ENCODE measurements around the gene SMIM36.

DNA sequence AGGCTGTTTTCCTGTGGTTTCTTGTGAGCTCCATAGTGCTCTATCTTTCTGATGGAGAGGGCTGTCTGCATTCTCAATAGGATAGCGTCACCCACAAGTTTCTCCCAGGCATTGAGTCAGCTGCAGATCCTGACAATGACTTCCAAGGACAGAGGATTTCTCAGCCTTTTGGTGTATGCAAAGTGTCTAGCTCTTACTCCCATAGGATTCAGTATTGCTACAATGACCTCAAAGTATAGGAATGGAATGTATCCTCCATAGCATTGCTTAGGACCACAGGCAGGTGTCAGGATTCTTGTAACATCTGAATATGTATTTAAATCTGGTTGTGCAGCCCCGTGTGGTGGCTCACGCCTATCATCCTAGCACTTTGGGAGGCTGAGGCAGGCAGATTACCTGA lies 32.3 kb downstream of the SMIM36 start:
- TF ChIP-seq, protein P1, sequence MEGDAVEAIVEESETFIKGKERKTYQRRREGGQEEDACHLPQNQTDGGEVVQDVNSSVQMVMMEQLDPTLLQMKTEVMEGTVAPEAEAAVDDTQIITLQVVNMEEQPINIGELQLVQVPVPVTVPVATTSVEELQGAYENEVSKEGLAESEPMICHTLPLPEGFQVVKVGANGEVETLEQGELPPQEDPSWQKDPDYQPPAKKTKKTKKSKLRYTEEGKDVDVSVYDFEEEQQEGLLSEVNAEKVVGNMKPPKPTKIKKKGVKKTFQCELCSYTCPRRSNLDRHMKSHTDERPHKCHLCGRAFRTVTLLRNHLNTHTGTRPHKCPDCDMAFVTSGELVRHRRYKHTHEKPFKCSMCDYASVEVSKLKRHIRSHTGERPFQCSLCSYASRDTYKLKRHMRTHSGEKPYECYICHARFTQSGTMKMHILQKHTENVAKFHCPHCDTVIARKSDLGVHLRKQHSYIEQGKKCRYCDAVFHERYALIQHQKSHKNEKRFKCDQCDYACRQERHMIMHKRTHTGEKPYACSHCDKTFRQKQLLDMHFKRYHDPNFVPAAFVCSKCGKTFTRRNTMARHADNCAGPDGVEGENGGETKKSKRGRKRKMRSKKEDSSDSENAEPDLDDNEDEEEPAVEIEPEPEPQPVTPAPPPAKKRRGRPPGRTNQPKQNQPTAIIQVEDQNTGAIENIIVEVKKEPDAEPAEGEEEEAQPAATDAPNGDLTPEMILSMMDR (conservative IDR thresholded peaks at IDR 0.05; ENCODE audit: low read length), result no peak
- no peak for TF ChIP-seq EZH2phosphoT487 (IDR thresholded peaks at IDR 0.05; ENCODE audit: borderline replicate concordance, low read depth, low read length)
